NCI-H2081 (cell line): ENCODE data around the gene CTNNBL1.

Source experiments
- DNase-seq, 2 experiments: peaks; one replicate each; lab custom pipeline; 2025; lab: John Stamatoyannopoulos, UW

The CTNNBL1 gene

GRCh38 chr20:37821696-37822095, 127.9 kb downstream of the CTNNBL1 start:
- DNase-seq: no peak

DNA sequence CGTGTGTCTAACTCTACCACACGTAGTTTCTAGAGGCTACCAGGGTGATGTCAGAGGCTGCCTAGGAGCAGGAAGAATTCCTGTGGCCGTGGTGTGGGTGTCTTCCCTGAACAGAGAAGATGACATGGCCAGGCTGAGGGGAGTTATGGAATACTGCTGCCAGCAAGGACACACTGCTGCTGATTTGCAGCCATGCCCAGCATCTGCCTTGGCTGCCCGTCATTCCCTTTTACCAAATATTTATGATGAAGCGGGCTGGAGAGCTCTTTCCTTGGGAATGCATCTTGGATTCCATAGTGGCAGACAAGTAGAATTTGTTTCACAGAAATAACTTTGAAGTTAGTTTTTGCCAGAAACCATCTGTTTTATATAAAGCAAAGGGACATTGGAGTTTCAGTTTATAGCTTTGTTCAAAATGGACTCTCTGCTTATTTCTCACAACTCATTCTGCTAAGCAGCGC, 128.3 kb downstream of the CTNNBL1 start:
- no peak for DNase-seq

- DNase-seq: no peak
Observed at GRCh38 chr20:37823296-37823980, 129.6 kb downstream of the CTNNBL1 start.

DNA sequence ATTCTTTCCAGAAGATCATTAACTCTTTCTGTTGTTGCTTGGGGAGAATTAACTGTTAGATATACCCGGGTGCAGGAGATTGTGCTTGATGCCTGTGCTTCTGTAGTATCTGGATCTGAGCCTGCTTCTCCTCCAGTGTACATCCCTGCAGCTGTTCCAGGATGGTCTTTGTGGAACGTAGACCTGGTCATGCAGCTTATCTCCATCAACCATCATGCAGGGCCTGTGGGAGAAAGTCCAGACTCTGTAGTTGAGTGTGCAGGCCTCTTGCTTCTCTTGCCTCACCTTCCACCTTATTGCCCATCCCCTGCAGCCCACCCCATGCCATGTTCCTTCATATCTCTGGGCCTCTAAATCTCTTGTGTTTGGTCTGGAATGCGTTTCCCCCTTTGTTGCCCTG, 133.8 kb downstream of the CTNNBL1 start:
- DNase-seq: no peak

DNA sequence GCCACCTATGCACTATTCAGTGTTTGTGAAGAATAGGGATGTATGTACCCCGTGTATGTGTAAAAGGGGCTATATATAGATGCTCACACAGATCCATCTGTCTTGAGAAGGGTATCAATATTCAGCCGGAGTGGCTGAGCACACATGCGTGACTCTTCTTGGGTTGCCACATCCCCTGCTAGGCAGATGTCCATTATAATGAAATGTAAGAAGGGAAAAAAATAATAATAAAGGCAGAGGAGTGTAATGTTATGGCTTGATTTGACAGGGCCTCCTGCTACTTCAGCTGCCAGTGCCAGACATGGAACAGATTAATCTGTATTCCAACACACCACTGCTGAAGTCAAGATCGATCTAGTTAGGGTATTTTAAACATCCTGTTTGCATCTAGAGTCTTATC, 134.9 kb downstream of the CTNNBL1 start:
- DNase-seq: no peak

- no peak for DNase-seq
Observed at GRCh38 chr20:37829128-37829527, 135.3 kb downstream of the CTNNBL1 start.

- DNase-seq: no peak
Observed at GRCh38 chr20:37833221-37833896, 139.5 kb downstream of the CTNNBL1 start.

GRCh38 chr20:37836926-37837325, 143.1 kb downstream of the CTNNBL1 start:
- no peak for DNase-seq

DNA sequence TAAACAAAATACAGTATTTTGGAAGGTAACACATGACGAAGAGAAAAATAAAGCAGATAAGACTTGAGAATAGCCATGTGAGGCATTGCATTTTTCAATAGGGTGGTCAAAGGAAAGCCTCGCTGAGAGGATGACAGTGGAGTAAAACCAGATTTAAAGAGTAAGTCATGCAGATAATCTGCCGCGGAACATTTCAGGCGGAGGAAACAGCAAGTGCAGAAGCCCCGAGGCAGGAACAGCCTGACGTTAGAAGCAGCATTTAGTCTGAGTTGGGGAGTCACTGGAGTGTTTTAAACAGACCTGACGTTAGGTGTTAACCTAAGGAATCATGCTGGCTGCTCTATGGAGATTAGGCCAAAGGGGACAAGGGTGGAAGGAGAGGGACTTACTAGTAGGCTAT, 144.1 kb downstream of the CTNNBL1 start:
- no peak for DNase-seq

DNA sequence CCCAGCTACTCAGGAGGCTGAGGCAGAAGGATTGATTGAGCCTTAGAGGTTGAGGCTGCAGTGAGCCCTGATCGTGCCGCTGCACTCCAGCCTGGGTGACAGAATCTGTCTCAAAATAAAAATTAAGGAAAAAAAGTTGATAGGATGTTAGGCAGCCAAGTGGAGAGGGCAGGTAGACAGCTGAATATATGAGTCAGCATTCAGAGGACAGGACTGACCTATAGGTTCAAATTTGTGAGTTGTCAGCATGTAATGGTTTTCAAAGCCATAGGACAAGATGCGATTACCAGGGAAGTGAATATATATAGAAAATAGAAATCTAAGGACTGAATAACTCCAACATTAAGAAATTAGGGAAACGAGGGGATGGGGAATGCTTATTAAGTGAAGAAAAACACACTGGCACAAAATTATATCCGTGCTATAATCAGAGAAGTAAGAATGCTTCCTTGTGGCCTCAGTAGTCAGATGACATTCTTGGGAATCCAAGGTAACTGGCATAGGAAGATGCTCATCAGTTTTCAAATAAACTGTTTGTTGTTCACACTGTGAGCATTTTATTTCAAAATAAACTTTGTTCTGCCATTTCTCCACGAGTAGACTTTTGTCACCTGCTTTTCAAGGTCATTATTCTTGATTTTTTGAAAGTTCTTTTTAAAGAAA, 145.1 kb downstream of the CTNNBL1 start:
- DNase-seq: no peak

- no peak for DNase-seq
Observed at GRCh38 chr20:37839432-37839827, 145.6 kb downstream of the CTNNBL1 start.

GRCh38 chr20:37839955-37840354, 146.1 kb downstream of the CTNNBL1 start:
- DNase-seq: no peak

DNA sequence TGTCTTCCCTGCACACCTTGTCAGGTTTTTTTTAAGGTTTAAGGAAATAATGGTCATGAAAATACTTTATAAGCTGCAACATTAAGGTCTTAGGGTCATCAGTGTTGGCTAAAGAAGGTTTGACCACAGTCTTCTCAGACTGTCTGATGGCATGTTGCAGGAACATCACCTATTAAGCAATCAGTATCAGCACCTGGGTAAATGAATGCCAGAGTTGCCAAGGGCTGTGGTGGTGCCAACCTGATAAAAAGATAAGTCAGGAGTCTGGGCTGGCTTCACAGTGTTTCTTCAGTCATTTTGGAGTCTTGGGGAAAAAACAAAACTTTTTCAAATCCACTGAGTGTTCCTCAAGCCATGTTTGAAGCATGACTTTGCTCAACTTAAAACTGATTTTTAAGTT, 147.6 kb downstream of the CTNNBL1 start:
- DNase-seq: no peak

- DNase-seq: no peak
Observed at GRCh38 chr20:37841971-37842370, 148.1 kb downstream of the CTNNBL1 start.

GRCh38 chr20:37845241-37845681, 151.4 kb downstream of the CTNNBL1 start:
- peak in 1 of 2 experiments; percentile 51 for DNase-seq

- DNase-seq: no peak
Observed at GRCh38 chr20:37845878-37846277, 152.0 kb downstream of the CTNNBL1 start.

DNA sequence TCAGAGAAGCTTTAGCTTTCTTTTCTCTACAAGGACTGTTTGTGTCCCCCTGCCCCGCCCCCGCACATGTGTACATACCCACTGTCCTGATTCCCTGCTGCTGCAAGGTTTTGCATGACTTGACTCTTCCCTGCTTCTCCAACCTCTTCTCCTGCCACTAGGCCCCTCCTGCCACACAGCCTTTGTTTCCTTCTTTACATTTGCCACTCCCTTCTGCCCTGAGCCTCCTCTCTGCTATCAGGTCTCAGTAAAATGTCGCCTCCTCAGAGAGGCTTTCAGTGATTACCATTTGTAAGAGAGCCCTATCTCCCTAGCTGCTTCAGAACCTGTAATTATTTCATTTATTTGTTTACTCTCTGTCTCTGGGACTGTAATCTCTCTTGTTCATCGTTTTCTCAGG, 152.7 kb downstream of the CTNNBL1 start:
- DNase-seq: peak; percentile 4 to 46

- DNase-seq: no peak
Observed at GRCh38 chr20:37848706-37849105, 154.9 kb downstream of the CTNNBL1 start.

- no peak for DNase-seq
Observed at GRCh38 chr20:37849156-37849555, 155.3 kb downstream of the CTNNBL1 start.

DNA sequence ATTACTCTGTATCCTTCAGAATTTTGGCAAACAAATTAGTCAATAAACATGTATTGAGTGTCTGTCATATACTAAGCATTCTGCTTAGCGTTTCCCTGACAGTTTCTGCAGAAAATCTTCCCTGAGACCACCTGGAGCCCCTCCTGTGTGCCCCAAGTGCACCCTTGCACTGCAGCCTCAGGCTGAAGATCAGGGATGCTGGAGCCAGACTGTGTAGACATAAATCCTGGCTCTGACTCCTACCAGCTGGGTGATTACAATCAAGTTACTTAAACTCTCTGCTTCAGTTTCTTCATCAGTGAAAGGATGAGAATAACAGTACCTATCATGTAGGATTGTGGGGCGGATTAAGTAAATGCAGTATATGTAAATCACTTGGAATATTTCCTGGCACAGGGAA, 155.7 kb downstream of the CTNNBL1 start:
- DNase-seq: no peak

- DNase-seq: no peak
Observed at GRCh38 chr20:37850036-37850592, 156.3 kb downstream of the CTNNBL1 start.

GRCh38 chr20:37850724-37851355, 157.0 kb downstream of the CTNNBL1 start:
- DNase-seq: no peak
